Fibroblast of peridontal ligament (primary cell): ENCODE data around the gene TMEM163.
"Not testable (repeated sequence)": the region's sequence is repeated elsewhere in the genome, so short reads cannot be mapped to it uniquely, and the experiment has no call there.

Source experiments
- DNase-seq: peaks from one replicate; pipeline ENCODE4 v3.0.0-alpha.2; 2010; ENCODE audit errors: extremely low read depth

TMEM163 gene

DNA sequence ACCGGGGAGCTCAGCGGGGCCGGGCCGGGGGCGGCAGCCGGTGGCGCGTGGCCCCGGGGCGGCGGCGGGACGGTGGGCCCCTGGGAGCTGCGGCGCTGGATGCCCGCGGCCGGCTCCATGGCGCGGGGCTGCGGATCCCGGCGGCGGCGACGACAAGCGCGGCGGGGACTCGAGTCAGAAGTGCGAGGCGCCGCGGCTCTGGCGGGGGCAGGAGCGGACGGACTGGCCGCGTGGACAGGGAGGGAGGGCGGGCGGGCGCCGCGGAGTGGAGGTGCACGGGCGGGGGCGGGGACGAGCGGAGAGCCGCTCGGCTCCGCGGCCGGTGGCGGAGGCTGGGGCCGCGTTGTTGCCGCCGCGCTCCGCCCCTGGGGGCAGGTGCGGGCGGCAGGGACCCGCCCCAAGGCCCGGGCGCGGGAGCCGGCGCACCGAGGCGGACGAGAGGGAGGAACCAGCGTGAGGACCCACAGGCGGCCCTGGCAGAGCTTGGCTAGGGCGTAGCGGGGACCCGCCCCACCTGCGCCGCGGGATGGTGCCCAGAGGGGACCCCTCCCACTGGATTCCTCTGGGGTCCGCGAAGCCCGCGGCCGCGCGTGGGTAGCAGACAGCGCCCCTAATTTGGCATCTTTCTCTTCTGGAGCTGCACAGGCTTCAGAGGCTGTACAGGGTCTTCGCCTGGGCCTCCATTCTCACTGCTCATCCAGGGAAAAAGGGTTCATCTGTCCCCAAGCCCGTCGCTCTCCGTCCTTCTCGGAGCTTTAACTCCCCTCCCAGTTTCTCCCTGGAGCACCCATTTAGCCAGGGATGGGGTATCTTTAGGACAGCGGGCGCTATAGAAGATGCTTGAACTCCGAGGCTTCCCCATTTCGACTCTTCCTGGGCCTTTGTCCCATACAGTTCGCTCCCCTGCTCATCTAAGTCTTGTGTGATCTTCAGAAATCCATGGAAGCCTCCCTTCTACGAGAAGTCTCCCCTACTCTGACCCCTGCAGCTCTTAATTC, at the start of gene TMEM163:
TSS of gene TMEM163 (minus strand) at position 184 of the 998 bp plus-strand sequence.
- no peak for DNase-seq

DNA sequence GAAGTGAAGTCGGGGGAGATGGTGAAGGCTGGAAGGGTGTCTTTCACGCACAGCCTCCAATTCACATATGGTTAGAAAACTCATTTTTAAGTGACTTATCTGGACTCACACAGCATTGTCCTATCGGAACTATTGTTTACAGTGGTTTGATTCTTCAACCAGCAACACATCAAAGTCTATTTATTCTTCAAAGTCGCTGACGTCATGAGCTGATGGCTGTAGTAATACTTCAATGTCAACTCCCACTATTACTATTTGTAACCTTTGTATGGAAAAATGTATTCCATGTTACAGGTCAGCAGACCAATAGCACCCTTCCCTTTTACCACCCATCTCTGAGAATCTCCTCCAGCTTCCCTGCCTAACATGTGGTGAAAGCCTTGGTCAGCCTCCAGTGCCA, 47.8 kb upstream of the TMEM163 start:
- no peak for DNase-seq

DNA sequence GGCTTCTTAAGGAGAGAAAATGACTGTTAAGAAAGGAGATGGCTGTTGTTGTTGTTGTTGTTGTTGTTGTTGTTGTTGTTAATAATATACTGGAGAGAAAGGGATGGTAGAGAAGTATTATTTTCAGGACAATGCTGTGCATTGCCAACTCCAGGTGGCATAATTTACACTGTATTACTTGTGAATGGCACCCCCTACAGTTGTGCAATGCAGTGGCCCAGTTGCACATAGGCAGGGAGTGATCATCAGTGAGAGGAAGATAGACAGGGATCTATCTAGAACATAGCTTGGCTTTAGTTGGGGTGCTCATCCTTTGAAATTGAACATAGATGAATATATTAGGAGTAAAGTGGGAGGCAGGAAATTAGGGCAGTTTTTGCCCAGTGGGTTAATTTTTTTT, 47.2 kb upstream of the TMEM163 start:
- no peak for DNase-seq

DNA sequence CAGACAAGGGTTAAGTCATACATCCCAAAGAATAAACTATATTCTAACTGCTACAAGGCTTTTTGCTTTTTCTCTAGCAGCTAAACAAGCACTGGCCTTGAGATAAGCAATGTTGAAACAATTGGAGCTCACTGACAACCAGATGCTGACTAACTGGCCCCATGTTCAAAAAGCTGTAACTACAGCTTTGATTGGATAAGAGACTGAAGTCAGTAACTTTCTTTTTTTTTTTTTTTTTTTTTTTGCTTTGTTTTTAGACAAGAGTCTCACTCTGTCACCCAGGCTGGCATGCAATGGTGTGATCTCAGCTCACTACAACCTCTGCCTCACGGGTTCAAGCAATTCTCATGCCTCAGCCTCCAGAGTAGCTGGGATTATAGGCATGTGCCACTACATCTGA, 45.4 kb upstream of the TMEM163 start:
- DNase-seq = no peak

DNA sequence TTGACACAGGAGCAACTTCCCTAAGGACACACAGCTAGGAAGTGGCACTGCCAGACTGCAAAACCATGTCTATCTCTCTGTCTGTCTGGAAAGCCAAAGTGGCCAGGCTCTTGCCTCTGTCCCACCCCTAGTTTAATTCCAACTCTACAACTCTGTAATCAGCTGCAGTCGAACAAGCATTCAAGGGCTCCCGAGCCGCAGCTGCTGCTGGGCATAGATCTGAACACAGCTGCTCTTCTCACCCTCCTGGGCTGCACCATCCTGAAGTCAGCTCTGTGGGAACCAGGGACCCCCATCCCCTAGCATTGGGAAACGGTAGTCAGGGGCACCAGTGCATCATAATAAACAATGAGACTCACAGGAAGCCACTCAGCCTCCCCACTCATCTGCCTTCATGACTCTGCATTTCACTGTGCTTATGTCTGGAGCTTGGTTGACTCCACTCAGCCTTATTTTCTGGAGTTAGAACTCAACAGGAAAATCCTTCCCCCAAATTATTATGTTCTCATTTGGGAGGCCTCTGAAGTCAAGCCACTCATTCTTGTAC, 44.4 kb upstream of the TMEM163 start:
- no peak for DNase-seq

DNA sequence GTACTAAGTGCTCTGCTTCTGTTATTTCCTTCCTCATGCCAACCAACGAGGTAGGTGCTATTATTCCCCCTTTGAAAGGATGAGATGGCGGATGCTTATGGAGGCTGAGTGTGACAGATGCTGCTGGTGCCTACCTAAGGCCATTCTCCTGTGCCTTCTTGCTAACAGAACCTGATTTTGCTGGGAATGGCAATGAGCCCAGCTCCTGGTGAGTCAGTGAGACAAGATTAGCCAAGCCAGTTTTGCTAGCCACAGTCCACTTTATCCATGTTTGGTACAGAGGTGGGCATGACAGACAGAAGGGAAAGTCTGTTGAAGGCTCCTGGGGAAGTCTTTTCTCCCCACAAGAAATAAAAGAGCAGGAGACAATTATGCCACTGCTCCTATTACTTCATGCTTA, 43.7 kb upstream of the TMEM163 start:
- no peak for DNase-seq

DNA sequence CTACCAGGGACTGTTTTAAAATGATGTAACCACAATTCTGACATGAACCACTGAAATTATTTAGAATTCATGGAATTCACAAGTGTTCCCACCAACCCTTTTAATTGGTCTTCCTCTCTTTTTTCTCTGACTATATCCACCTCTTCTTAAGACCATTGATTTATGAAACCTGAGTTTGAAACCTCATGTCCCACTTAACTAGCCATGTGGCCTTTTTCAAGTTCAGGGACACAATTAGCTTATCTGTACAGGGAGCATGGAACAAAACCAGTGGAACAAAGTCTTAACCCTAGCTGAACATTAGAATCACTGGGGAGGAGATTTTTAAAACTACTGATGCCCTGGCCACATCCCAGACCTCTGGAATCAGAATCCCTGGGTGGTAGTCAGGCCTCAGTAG, 41.6 kb upstream of the TMEM163 start:
- DNase-seq = no peak

DNA sequence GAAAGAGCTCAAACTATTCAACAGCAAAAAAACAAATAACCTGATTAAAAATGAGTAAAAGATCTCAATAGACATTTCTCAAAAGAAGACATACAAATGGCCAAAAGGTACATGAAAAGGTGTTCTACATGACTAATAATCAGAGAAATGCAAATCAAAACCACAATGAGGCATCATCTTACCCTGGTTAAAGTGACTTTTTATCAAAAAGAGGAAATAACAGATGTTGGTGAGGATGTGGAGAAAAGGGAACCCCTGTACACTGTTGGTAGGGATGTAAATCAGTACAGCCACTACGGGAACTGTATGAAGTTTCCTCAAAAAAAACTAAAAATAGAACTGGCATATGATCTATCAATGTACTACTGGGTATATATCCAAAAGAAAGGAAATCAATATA, 39.8 kb upstream of the TMEM163 start:
- DNase-seq = no peak

DNA sequence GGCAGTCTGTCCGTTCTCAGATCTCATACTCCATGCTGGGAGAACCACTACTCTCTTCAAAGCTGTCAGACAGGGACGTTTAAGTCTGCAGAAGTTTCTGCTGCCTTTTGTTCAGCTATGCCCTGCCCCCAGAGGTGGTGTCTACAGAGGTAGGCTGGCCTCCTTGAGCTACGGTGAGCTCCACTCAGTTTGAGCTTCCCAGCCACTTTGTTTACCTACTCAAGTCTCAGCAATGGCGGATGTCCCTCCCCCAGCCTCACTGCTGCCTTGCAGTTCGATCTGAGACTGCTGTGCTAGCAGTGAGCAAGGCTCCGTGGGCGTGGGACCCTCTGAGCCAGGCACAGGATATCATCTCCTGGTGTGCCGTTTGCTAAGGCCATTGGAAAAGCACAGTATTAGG, 33.2 kb upstream of the TMEM163 start:
- DNase-seq = not testable (repeated sequence)

DNA sequence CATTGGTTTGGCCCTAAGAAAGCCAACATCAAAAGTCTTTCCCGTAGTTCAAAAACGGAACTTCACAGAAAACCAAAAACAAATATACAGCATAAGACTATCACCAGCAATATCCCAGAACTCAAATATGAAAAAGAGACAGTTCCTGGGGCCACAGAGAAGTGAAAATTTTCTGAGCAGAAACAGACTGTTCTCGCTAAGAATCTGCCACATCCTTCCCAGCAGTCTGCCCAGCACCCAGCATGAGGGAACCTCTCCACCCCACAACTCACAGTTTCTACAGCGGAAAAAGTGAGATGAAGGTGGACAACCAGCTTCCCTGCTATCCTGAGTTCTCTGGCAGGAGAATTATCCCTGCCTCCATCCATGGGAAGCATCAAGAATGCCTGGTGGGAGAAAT, 26.7 kb upstream of the TMEM163 start:
- DNase-seq = no peak

DNA sequence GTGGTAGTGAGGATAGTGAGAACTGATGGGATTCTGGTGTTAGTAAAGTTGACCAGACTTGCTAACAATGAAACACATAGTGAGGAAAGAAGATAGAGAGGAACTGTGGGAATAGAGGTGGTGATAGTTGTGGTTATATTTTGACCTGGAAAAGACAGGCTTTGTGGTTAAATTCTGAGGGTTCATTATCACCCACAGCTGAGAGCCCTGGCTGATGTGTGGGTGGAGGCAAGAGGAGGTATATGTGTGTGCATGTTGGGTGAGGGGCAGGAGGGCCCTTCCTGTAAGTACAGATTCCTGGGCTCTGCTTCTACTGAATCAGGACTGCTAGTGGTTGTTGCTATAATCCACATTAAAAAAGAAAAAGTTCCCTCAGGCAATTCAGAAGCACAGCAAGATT, 26.2 kb upstream of the TMEM163 start:
- DNase-seq = no peak

DNA sequence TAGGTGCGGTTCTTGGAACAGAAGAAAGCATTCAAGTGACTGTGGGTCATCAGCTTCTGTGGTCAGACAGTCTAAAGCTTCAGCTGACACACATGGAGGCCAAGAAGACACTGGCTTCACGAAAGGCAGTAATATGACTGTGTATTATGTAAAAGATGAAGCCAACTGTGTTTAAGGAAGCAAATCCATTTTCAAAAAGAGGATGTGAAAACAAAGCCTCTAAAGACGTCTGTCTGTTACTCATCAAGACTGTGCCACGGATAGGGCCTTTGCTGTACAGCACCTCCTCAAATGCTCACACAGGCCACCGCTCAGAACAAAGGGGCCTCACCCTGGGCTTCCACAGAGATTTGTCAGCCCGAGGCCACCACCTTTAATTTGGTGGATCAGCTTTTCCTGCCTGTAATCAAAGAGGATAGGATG, 21.1 kb upstream of the TMEM163 start:
- DNase-seq = no peak

DNA sequence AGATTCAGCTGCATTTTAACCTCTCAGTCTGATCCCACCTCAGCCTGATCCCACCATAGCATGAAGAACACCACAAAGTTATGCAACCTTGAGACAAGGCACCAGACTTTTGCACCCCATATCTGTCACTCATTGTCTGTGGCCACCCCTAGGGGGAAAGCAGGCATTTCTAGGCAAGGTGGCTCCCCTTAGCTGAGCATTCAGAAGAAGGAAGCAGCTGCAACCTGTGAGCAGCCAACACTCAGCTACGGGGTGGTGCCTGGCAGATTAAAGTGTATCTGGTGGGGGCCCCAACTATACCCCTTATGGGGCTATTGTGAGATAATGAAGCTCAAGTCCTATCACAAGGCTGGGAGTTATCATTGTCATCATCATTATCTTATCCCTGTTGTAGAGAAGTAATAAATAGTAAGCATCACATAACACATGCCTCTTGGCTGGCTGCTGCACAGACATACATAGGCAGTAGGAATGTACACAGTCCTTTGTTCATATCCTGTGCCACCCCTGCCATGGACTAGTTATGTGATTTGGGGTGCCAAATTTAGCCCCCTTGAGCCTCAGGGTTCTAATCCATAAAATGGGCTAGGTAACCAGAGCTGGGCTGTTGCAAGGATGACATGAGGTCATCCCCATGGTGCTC, 20.6 kb upstream of the TMEM163 start:
- DNase-seq = no peak

DNA sequence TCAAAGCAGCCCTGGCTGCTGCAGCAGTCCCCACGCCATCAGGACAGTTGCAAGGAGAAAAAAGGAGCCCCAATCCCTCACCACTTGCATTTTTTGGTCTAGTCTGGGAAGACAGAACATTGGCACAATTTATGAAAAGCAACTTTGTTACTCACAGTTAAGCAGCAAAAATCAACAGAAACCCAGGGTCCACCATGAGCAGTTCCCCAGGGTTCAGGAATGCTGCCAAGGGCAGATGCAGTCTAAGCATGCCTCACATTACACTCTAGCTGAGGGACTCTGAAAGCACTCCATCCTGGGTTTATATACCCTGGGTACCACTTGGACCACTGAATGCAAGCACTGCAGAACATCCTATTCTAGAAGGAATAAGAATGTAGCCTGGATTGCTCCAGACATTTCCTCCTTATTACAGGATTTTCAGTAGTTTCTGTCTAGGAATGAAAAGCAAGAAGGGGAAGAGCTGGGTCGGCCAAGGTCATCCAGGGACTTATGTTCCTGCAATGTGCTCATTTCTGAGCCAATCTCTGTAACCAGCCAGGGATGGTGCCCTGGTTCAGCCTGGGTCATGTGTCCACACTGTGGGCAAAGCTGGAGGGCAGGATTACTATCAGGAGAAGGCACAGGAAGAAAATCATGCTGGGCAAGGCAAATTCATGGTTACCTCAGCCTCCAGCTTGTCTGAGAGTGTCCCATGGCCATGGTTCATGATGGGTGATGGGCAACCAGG, 19.5 kb upstream of the TMEM163 start:
- DNase-seq = no peak

DNA sequence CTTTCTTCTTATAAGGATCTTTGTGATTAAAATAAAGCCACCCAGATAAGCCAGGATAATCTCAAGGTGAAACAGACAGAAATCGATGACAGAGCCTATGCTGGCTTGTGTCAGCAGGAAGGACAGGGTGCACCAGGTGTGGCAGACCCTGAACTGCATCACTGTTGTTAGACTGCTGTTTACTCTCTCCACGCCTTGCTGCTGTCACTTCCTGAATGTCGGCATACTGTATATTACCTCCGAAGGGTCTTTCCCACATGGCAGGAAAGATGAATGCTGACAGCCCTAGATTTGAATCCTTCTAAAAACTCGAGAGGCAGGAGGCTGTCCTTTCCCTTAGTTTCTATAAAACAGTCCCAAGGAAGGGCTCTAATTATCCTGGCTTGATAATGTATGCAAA, 18.9 kb upstream of the TMEM163 start:
- no peak for DNase-seq

DNA sequence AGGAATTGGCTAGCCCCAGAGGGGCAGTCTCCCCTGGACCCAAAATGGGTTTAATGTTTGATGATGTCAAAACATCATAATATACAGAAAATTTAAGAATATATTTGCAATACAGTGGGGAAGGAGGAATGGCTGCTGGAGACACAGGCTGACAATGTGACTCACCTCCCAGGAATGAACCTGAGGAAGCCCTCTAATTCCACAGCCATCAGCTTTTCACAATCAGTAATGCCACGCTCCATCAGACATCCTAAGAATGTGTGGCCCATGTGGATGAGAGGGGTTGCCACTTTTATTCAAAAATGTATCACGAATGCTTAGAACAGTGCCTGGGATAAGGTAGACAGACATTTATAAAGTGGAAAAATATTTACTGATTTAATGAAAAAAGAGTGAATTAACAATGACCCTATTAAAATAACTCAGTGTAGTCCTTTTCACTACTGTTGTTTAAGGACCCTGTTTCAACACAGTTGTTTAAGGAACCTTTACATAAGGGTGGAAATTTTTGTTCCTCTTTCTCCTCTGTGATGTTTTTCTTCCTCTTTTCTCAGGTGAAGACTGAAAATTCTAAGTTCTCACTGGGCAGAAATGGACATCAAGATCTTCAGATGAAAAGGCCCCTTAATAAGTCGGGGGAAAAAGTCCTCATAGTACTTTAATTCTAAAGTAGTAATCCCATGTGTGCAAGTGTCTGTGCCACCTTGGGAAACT, 17.5 kb upstream of the TMEM163 start:
- DNase-seq = peak; percentile 6

DNA sequence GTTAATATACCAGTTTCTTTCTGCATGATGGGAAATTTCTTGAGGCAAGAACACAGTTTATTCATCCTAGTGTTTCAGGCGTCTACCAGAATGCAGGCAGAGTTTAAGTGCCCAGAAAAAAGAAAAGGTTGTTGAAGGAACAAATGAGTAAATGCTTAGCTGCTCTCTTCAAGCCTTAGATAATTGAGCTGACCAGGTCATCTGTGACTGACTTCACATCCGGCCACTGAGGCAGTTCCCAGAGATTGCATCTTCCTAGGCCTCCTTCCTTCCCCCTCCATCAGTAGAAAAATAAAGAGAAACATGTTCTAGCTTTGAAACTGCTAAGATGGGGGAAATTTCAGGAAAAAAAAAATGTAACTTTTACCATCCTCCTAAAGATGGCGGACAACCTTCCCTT, 9.4 kb upstream of the TMEM163 start:
- no peak for DNase-seq

DNA sequence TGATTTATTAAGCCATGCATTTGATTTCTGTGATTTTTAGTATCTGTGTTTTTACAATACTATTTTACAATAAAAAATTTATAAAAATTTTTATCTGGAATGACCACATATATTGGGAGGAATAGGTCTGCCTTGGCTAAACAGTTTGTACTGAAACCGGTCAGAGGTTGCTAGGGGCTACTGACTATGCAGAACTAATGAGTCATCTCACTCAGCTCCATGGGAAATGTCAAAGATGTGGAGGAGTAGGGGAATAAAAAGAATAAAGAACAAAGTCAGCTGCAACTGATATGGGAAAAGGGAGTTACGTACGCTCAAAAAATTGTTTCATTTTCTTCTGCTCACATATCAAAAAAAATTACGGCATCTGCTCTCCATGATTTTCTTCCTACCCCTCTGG, 8.6 kb upstream of the TMEM163 start:
- DNase-seq = peak; percentile 13

DNA sequence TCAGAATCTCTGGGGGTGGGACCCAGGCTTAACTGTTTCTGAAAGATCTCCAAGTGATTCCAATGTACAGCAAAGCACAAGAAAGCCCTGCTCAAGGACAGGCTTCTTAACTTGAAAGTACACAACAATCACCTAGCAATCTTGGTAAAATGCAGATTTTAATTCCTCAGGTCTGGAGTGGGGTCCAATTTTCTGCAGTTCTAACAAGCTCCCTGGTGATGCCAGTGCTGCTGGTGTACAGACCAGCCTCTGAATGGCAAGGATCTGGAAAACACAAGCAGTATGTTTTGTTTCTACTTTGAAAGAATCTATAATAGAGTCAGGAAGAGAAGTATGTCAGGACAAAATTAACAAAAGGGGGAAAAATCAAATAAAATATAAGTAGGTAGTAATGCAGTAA, 7.8 kb upstream of the TMEM163 start:
- no peak for DNase-seq

DNA sequence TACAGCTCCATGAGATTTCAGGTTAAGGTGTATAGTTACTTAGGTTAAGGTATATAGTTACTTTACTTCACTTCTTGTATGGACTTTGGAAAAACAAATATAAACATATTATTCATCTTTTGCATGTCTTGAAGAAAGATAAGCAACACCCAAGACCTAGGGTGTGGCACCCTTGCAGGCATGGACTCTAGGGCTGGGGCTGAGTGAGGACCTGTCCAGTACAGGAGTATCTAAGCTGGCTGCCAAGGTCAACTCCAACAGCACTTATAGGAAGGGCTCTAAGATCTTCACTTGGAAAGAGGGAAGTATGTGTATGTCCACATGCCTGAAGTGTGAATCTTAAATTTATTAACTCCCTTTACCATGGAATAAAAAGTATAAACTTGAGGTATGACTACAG, 7.1 kb upstream of the TMEM163 start:
- DNase-seq = no peak

DNA sequence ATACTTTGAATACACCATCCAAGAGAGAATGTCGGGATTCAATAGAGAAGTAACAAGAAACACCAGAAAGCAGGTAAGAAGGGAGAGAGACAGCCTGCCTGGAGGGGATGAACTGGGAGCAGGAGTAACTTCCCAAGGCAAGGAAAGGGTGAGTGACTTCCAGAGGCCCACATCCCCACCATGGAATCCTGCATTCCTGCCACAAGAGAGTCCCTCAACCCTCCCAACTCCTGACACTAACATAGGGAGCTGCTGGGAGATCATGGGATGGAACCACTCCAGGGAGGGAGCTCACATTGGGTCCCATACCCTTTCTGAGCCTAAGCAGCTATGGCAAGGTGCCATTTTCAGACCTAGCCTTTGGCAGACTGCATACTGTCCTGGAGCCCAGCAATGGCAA, 5.5 kb upstream of the TMEM163 start:
- no peak for DNase-seq

DNA sequence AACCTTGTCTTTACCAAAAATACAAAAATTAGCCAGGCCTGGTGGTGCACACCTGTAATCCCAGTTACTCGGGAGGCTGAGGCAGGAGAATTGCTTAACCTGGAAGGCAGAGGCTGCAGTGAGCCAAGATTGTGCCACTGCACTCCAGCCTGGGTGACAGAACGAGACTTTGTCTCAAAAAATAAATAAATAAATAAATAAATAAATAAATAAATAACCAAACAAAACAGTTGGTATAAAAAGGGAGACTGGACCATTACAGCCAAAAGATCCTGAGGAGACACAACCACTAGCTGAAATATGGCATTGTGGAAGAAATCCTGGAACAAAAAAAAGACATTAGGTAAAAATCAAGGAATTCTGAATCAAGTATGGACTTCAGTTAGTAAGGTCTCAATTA, 4.9 kb upstream of the TMEM163 start:
- DNase-seq = not testable (repeated sequence)
